CD14-positive monocyte (primary cell): ENCODE data around the gene CAMTA1. TPM values are rescaled to one million over a fixed set of nuclear protein-coding genes. Genes with fewer than 3 reads are reported as not detected.

Source experiments
- DNase-seq, 3 donors: peaks; one replicate each; pipeline ENCODE4 v3.0.0-alpha.2; 2011 to 2022
- H2AFZ ChIP-seq: 2 replicates; pipeline ENCODE4 v1.6.0; 2012; ENCODE audit warnings: mild to moderate bottlenecking, low read depth, low read length, inconsistent platforms; ENCODE audit not compliant: insufficient read depth, poor library complexity, severe bottlenecking
- H3K27ac ChIP-seq, 2 donors: 1 replicate in 1 of 2; 2 replicates in 1 of 2; pipeline ENCODE4 v1.5.1; 2012 to 2013; ENCODE audit warnings: low read length in 2 of 2, control low read depth in 1 of 2, inconsistent platforms in 1 of 2, low read depth in 1 of 2, mild to moderate bottlenecking in 1 of 2
- H3K27me3 ChIP-seq, 2 donors: one replicate each; pipeline versions ENCODE4 v1.6.0 to v1.6.1; 2011 to 2013; ENCODE audit warnings: low read length in 2 of 2; ENCODE audit not compliant: control insufficient read depth in 2 of 2, insufficient read depth in 2 of 2
- H3K36me3 ChIP-seq, 2 donors: replicated peaks in 1 of 2; 1 replicate in 1 of 2; 2 replicates in 1 of 2; pipeline versions ENCODE4 v1.5.1 to v1.6.1; 2012 to 2013; ENCODE audit warnings: low read length in 2 of 2, control low read depth in 1 of 2, inconsistent platforms in 1 of 2, mild to moderate bottlenecking in 1 of 2; ENCODE audit not compliant: insufficient read depth in 2 of 2, control insufficient read depth in 1 of 2
- H3K4me1 ChIP-seq, 2 donors: 1 replicate in 1 of 2; 2 replicates in 1 of 2; pipeline versions ENCODE4 v1.5.1 to v1.6.1; 2012 to 2013; ENCODE audit warnings: low read length in 2 of 2, control low read depth in 1 of 2, inconsistent platforms in 1 of 2, mild to moderate bottlenecking in 1 of 2, moderate library complexity in 1 of 2; ENCODE audit not compliant: insufficient read depth in 2 of 2, control insufficient read depth in 1 of 2
- H3K4me2 ChIP-seq: replicated peaks from 2 replicates; pipeline ENCODE3; 2012; ENCODE audit warnings: low read length, moderate library complexity, mild to moderate bottlenecking; ENCODE audit not compliant: poor library complexity, severe bottlenecking; ENCODE audit errors: extremely low read depth
- H3K4me3 ChIP-seq, 3 experiments: fragments of 200-600 bp in 1 of 3; sonication (generic) in 1 of 3; replicated peaks in 1 of 3; 1 replicate in 2 of 3; 2 replicates in 1 of 3; pipeline ENCODE4 v1.5.1; 2011 to 2013; ENCODE audit warnings: low read length in 3 of 3, mild to moderate bottlenecking in 3 of 3, control low read depth in 2 of 3, low read depth in 2 of 3, inconsistent platforms in 1 of 3, moderate library complexity in 1 of 3
- H3K79me2 ChIP-seq: 2 replicates; pipeline ENCODE4 v1.6.0; 2012; ENCODE audit warnings: mild to moderate bottlenecking, control low read depth, inconsistent platforms, low read length, moderate library complexity; ENCODE audit not compliant: insufficient read depth
- H3K9ac ChIP-seq: 2 replicates; pipeline ENCODE4 v1.6.0; 2017; ENCODE audit warnings: low read length, mild to moderate bottlenecking; ENCODE audit not compliant: insufficient read depth, poor library complexity, severe bottlenecking
- H3K9me3 ChIP-seq, 2 donors: replicated peaks in 1 of 2; 1 replicate in 1 of 2; 2 replicates in 1 of 2; pipeline versions ENCODE4 v1.5.1 to v1.6.1; 2012 to 2013; ENCODE audit warnings: low read length in 2 of 2, control low read depth in 1 of 2; ENCODE audit not compliant: control insufficient read depth in 1 of 2, insufficient read depth in 1 of 2
- H4K20me1 ChIP-seq: 2 replicates; pipeline ENCODE4 v1.6.0; 2012; ENCODE audit warnings: mild to moderate bottlenecking, low read length, control low read depth, moderate library complexity; ENCODE audit not compliant: insufficient read depth
- H3K27ac Mint-ChIP-seq, 7 donors: one replicate each; pipeline ENCODE4 v1.8.0; 2020; ENCODE audit warnings: mild to moderate bottlenecking in 7 of 7, mixed read lengths in 7 of 7, moderate library complexity in 6 of 7, inconsistent platforms in 2 of 7
- H3K27me3 Mint-ChIP-seq, 3 donors: one replicate each; pipeline ENCODE4 v1.8.0; 2021 to 2022; ENCODE audit warnings: low read depth in 3 of 3, mild to moderate bottlenecking in 3 of 3, mixed read lengths in 3 of 3, moderate library complexity in 3 of 3, inconsistent platforms in 1 of 3
- H3K36me3 Mint-ChIP-seq, 2 donors: one replicate each; pipeline ENCODE4 v1.8.0; 2020; ENCODE audit warnings: mixed read lengths in 2 of 2, inconsistent platforms in 1 of 2, mild to moderate bottlenecking in 1 of 2
- H3K4me1 Mint-ChIP-seq: one replicate; pipeline ENCODE4 v1.8.0; 2020; ENCODE audit warnings: mild to moderate bottlenecking, mixed read lengths
- H3K4me3 Mint-ChIP-seq, 2 donors: one replicate each; pipeline ENCODE4 v1.8.0; 2020; ENCODE audit warnings: mild to moderate bottlenecking in 2 of 2, mixed read lengths in 2 of 2, moderate library complexity in 1 of 2
- H3K9me3 Mint-ChIP-seq, 7 donors: one replicate each; pipeline ENCODE4 v1.8.0; 2020 to 2022; ENCODE audit warnings: mixed read lengths in 7 of 7, mild to moderate bottlenecking in 6 of 7, moderate library complexity in 6 of 7, inconsistent platforms in 2 of 7
- WGBS: methylation state at CpG from one replicate; pipeline ENCODE4 v1.1.5; 2013; ENCODE audit warnings: missing lambda C conversion rate; ENCODE audit not compliant: insufficient coverage; 5-methylcytosine and 5-hydroxymethylcytosine counted together
- intact Hi-C, 2 donors: fragments of 100-400 bp; cut with micrococcal nuclease; formaldehyde crosslinking; loops; one replicate each; pipeline versions ENCODE4 v1.15.0 to v1.15.1; 2023
- polyA plus RNA-seq, 3 donors: library from polyadenylated mRNA; depleted of rRNA in 1 of 3; unstranded in 2 of 3; stranded (reverse) in 1 of 3; fragments of 300-500 nt in 2 of 3; fragments of >200 nt in 1 of 3; fragmentation: Illumina TruSeq in 2 of 3; gene quantifications; 1 replicate in 2 of 3; 2 replicates in 1 of 3; pipeline ENCODE4 v1.2.3, GENCODE V29; 2012 to 2021
- TF ChIP-seq, protein P1 (sequence below): fragments of 200-600 bp; IDR thresholded peaks from one replicate; pipeline ENCODE4 v1.8.0; 2022; ENCODE audit warnings: antibody characterized with exemption, mild to moderate bottlenecking

The CAMTA1 gene
- polyA plus RNA-seq, 3 donors = 52.0 to 89.6 (median 78.3) TPM

- Histone ChIP-seq H3K27me3 (no peaks in the 10 kb centered on the region), H3K9me3 (no peaks in the 10 kb centered on the region), H3K9ac (no peak overlapping the region), H4K20me1 (no peaks in the 10 kb centered on the region), H3K79me2 (no peaks in the 10 kb centered on the region), H3K4me2 (no peak overlapping the region), H3K4me3 (no peak overlapping the region), H3K36me3 (no peaks in the 10 kb centered on the region), H2AFZ (no peak overlapping the region), H3K27ac (no peak overlapping the region), H3K4me1 (no peaks in the 10 kb centered on the region)
- no peaks in the 10 kb centered on the region for H3K9me3 Mint-ChIP-seq
- no peaks in the 10 kb centered on the region for H3K4me1 Mint-ChIP-seq
- no peaks in the 10 kb centered on the region for H3K36me3 Mint-ChIP-seq
- TF ChIP-seq, protein P1, sequence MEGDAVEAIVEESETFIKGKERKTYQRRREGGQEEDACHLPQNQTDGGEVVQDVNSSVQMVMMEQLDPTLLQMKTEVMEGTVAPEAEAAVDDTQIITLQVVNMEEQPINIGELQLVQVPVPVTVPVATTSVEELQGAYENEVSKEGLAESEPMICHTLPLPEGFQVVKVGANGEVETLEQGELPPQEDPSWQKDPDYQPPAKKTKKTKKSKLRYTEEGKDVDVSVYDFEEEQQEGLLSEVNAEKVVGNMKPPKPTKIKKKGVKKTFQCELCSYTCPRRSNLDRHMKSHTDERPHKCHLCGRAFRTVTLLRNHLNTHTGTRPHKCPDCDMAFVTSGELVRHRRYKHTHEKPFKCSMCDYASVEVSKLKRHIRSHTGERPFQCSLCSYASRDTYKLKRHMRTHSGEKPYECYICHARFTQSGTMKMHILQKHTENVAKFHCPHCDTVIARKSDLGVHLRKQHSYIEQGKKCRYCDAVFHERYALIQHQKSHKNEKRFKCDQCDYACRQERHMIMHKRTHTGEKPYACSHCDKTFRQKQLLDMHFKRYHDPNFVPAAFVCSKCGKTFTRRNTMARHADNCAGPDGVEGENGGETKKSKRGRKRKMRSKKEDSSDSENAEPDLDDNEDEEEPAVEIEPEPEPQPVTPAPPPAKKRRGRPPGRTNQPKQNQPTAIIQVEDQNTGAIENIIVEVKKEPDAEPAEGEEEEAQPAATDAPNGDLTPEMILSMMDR = no peak
- H3K4me3 Mint-ChIP-seq = no peak overlapping the region
- intact Hi-C loops = no loop called here
- no peak for DNase-seq
- WGBS = 88% methylated on average over 11 of the region's 13 CpGs
- H3K27ac Mint-ChIP-seq = no peak overlapping the region
- peaks cover 0 to 2% (median 0%) of the 10 kb centered on the region in 3 donors for H3K27me3 Mint-ChIP-seq
Measured at GRCh38 chr1:7474786-7475502, 689.7 kb downstream of the CAMTA1 start.

DNA sequence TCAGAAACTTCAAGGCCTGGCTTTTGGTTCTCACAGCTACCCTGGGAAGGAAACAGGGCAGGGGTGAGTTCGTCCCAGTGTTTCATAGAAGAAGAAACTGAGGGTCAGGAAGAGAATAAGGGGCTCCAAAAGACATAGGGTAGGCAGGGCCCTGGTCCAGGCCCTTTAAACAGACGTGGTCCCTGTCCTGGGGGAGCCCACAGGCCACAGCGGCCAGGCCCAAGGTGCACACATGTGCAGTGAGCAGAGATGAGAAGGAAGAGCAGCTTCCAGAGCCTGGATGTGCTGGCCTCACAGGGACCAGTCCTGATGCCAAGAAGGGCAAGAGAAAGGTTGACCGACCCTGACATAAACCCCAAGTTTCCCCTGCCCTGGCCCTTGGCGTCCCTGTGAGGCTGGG is 690.4 kb downstream of the CAMTA1 start:
- H3K27ac ChIP-seq = no peak overlapping the region
- DNase-seq = no peak
- H3K4me1 ChIP-seq = no peaks in the 10 kb centered on the region
- no peaks in the 10 kb centered on the region for H3K4me1 Mint-ChIP-seq
- no peak overlapping the region for H3K9ac ChIP-seq
- H4K20me1 ChIP-seq = no peaks in the 10 kb centered on the region
- no peak overlapping the region for H3K4me3 Mint-ChIP-seq
- TF ChIP-seq, protein P1 = no peak
- H3K27me3 ChIP-seq = no peaks in the 10 kb centered on the region
- no peak overlapping the region for H2AFZ ChIP-seq
- intact Hi-C loops = no loop called here
- H3K36me3 ChIP-seq = no peaks in the 10 kb centered on the region
- H3K27me3 Mint-ChIP-seq = peaks cover 0 to under 1% (median 0%) of the 10 kb centered on the region in 3 donors
- no peaks in the 10 kb centered on the region for H3K36me3 Mint-ChIP-seq
- no peaks in the 10 kb centered on the region for H3K9me3 Mint-ChIP-seq
- no peaks in the 10 kb centered on the region for H3K9me3 ChIP-seq
- H3K4me3 ChIP-seq = no peak overlapping the region
- H3K79me2 ChIP-seq = no peaks in the 10 kb centered on the region
- WGBS = 90% methylated on average over 5 of the region's 5 CpGs
- H3K4me2 ChIP-seq = no peak overlapping the region
- H3K27ac Mint-ChIP-seq = no peak overlapping the region
